GM21423 (cell line): Measurements from ENCODE around the gene LCA5.
"Not testable (repeated sequence)": the region's sequence is repeated elsewhere in the genome, so short reads cannot be mapped to it uniquely, and the experiment has no call there.

Experiments
- ATAC-seq: cut with Tn5 transposase; IDR thresholded peaks from one replicate; pipeline ENCODE4 v1.9.1; 2021; ENCODE audit warnings: mild to moderate bottlenecking, moderate library complexity; ENCODE audit not compliant: unreplicated experiment

LCA5 gene

GRCh38 chr6:79538106-79538971 is 1.1 kb upstream of the LCA5 start:
- ATAC-seq, result no peak

GRCh38 chr6:79536585-79536953 is 661 bp downstream of the LCA5 start:
- no peak for ATAC-seq

GRCh38 chr6:79529567-79529966 is 7.7 kb downstream of the LCA5 start:
- ATAC-seq, result not testable (repeated sequence)

GRCh38 chr6:79526897-79527296 is 10.3 kb downstream of the LCA5 start:
- no peak for ATAC-seq

- ATAC-seq, result no peak
Observed at GRCh38 chr6:79525272-79526100, 11.7 kb downstream of the LCA5 start.

GRCh38 chr6:79524065-79524464 is 13.2 kb downstream of the LCA5 start:
- ATAC-seq, result no peak

- ATAC-seq, result no peak
Observed at GRCh38 chr6:79522609-79523008, 14.6 kb downstream of the LCA5 start.

GRCh38 chr6:79520534-79520933 is 16.7 kb downstream of the LCA5 start:
- ATAC-seq, result no peak

- no peak for ATAC-seq
Observed at GRCh38 chr6:79518842-79519241, 18.4 kb downstream of the LCA5 start.

GRCh38 chr6:79515436-79515835 is 21.8 kb downstream of the LCA5 start:
- ATAC-seq, result no peak

- ATAC-seq, result no peak
Observed at GRCh38 chr6:79513111-79513510, 24.1 kb downstream of the LCA5 start.

GRCh38 chr6:79512014-79512413 is 25.2 kb downstream of the LCA5 start:
- ATAC-seq, result no peak

GRCh38 chr6:79510707-79511106 is 26.5 kb downstream of the LCA5 start:
- no peak for ATAC-seq

- ATAC-seq, result no peak
Observed at GRCh38 chr6:79506251-79506650, 31.0 kb downstream of the LCA5 start.

- no peak for ATAC-seq
Observed at GRCh38 chr6:79504372-79504771, 32.9 kb downstream of the LCA5 start.

GRCh38 chr6:79498842-79499241 is 38.4 kb downstream of the LCA5 start:
- no peak for ATAC-seq

- no peak for ATAC-seq
Observed at GRCh38 chr6:79495246-79495645, 42.0 kb downstream of the LCA5 start.

- ATAC-seq, result no peak
Observed at GRCh38 chr6:79494841-79495240, 42.4 kb downstream of the LCA5 start.

- ATAC-seq, result no peak
Observed at GRCh38 chr6:79470728-79471127, 66.5 kb downstream of the LCA5 start.

GRCh38 chr6:79469376-79470246 is 67.6 kb downstream of the LCA5 start:
- no peak for ATAC-seq

- no peak for ATAC-seq
Observed at GRCh38 chr6:79468587-79468986, 68.6 kb downstream of the LCA5 start.
